GM12878 (cell line): Measurements from ENCODE around the gene PPP1R14D. TPM values are rescaled to one million over a fixed set of nuclear protein-coding genes. Genes with fewer than 3 reads are reported as not detected.

Experiments used
- ATAC-seq: fragments of 200-7000 bp; cut with Tn5 transposase; 3 replicates; pipeline ENCODE4 v1.9.1; 2020; ENCODE audit warnings: mild to moderate bottlenecking, moderate library complexity
- BruUV-seq: library from RNA; stranded (reverse); fragments of 400-500 nt; replicated peaks from 2 replicates; lab custom pipeline; 2021; lab: Mats Ljungman, UMichigan
- CTCF ChIA-PET: fragments of 300-600 bp; sonication (Branson Sonifier 250); formaldehyde crosslinking; extraction: SDS; loops from one replicate; lab custom pipeline; 2021; ENCODE audit warnings: inconsistent platforms; lab: Yijun Ruan, JAX
- POLR2A ChIA-PET: fragments of 350-600 bp; formaldehyde crosslinking; extraction: SDS; loops from one replicate; lab custom pipeline; 2021; ENCODE audit warnings: inconsistent platforms; lab: Charles Lee
- RAD21 ChIA-PET: fragments of 300-600 bp; sonication (Branson Sonifier 250); formaldehyde crosslinking; loops from one replicate; lab custom pipeline; 2023; ENCODE audit warnings: antibody characterized with exemption; ENCODE audit not compliant: unreplicated experiment; lab: Charles Lee
- SMC1A ChIA-PET: fragments of 300-600 bp; sonication (Branson Sonifier 250); formaldehyde crosslinking; loops from one replicate; lab custom pipeline; 2023; ENCODE audit not compliant: unreplicated experiment, uncharacterized antibody; lab: Charles Lee
- DNase-seq: peaks from one replicate; pipeline ENCODE4 v3.0.0-alpha.2; 2011; ENCODE audit warnings: low read depth, low spot score
- FAIRE-seq: peaks from 3 replicates; lab custom pipeline; 2011; peaks lifted over from hg19 to GRCh38; lab: Jason Lieb, UNC
- H2AFZ ChIP-seq: 2 replicates; pipeline ENCODE4 v1.6.0; 2011; ENCODE audit warnings: low read depth, low read length, control low read depth; ENCODE audit not compliant: control insufficient read depth
- H3K27ac ChIP-seq: 2 replicates; pipeline ENCODE4 v1.5.1; 2011; ENCODE audit warnings: control low read depth; ENCODE audit not compliant: control insufficient read depth, insufficient read depth
- H3K27me3 ChIP-seq, 2 experiments: replicated peaks in 1 of 2; 2 replicates each; pipeline versions ENCODE4 v1.6.0 to v1.6.1; 2011; ENCODE audit warnings: low read length in 1 of 2; ENCODE audit not compliant: control insufficient read depth in 2 of 2, insufficient read depth in 2 of 2
- H3K36me3 ChIP-seq, 2 experiments: 2 replicates each; pipeline ENCODE4 v1.5.1; 2011; ENCODE audit warnings: low read length in 1 of 2; ENCODE audit not compliant: control insufficient read depth in 2 of 2, insufficient read depth in 2 of 2
- H3K4me1 ChIP-seq: 2 replicates; pipeline ENCODE4 v1.6.1; 2011; ENCODE audit warnings: mild to moderate bottlenecking, low read length, moderate library complexity, mixed read lengths; ENCODE audit not compliant: control insufficient read depth, insufficient read depth
- H3K4me2 ChIP-seq: 2 replicates; pipeline ENCODE4 v1.6.0; 2011; ENCODE audit warnings: control low read depth; ENCODE audit not compliant: control insufficient read depth, insufficient read depth
- H3K4me3 ChIP-seq: fragments of 200-600 bp; sonication (generic); 2 replicates; pipeline ENCODE4 v1.5.1; 2016
- H3K79me2 ChIP-seq: 2 replicates; pipeline ENCODE4 v1.6.0; 2011; ENCODE audit warnings: low read length; ENCODE audit not compliant: control insufficient read depth, insufficient read depth
- H3K9ac ChIP-seq: 2 replicates; pipeline ENCODE4 v1.8.0; 2011; ENCODE audit warnings: low read length, control low read depth, mixed read lengths; ENCODE audit not compliant: control insufficient read depth, insufficient read depth
- H3K9me3 ChIP-seq: replicated peaks from 3 replicates; pipeline ENCODE4 v1.5.1; 2011; ENCODE audit warnings: mild to moderate bottlenecking, low read length; ENCODE audit not compliant: control insufficient read depth, insufficient read depth
- H4K20me1 ChIP-seq: 2 replicates; pipeline ENCODE4 v1.6.0; 2011; ENCODE audit not compliant: control insufficient read depth, insufficient read depth
- BCLAF1 ChIP-seq: fragments of 450-650 bp; IDR thresholded peaks from 2 replicates; pipeline ENCODE4 v1.6.1; 2017; ENCODE audit warnings: antibody characterized with exemption, mild to moderate bottlenecking, moderate library complexity
- HSF1 ChIP-seq: fragments of 150-350 bp; IDR thresholded peaks from 2 replicates; pipeline ENCODE4 v1.6.1; 2014; ENCODE audit warnings: mild to moderate bottlenecking, low read depth, low read length
- IKZF2 ChIP-seq, 2 experiments: fragments of 450-650 bp; IDR thresholded peaks; 2 replicates each; pipeline ENCODE4 v1.6.1; 2017; ENCODE audit warnings: mild to moderate bottlenecking in 2 of 2, moderate library complexity in 2 of 2
- MYC ChIP-seq: IDR thresholded peaks from 2 replicates; pipeline ENCODE4 v1.6.1; 2011; ENCODE audit warnings: mild to moderate bottlenecking, low read length, moderate library complexity, inconsistent platforms; ENCODE audit not compliant: insufficient read depth, insufficient replicate concordance, insufficient read length, severe bottlenecking
- PBX3 ChIP-seq: IDR thresholded peaks from 2 replicates; pipeline ENCODE4 v1.6.1; 2011; ENCODE audit warnings: mild to moderate bottlenecking, low read depth, low read length, moderate library complexity; ENCODE audit not compliant: insufficient replicate concordance
- RBBP5 ChIP-seq: fragments of 200-600 bp; sonication (generic); conservative IDR thresholded peaks from 2 replicates; pipeline ENCODE4 v1.6.1; 2016
- SREBF1 ChIP-seq: IDR thresholded peaks from 2 replicates; pipeline ENCODE4 v1.6.1; 2012; ENCODE audit warnings: mild to moderate bottlenecking, low read length
- STAT3 ChIP-seq: IDR thresholded peaks from 2 replicates; pipeline ENCODE4 v1.6.1; 2011; ENCODE audit warnings: low read depth, low read length, improper control_type of control experiment
- TBL1XR1 ChIP-seq: IDR thresholded peaks from 2 replicates; pipeline ENCODE4 v1.6.1; 2012; ENCODE audit warnings: low read depth, low read length, improper control_type of control experiment
- ZNF207 ChIP-seq: fragments of 450-650 bp; IDR thresholded peaks from 2 replicates; pipeline ENCODE4 v1.6.1; 2014; ENCODE audit warnings: antibody characterized with exemption, mild to moderate bottlenecking, borderline replicate concordance
- ZZZ3 ChIP-seq: IDR thresholded peaks from 2 replicates; pipeline ENCODE4 v1.6.1; 2011; ENCODE audit warnings: low read depth; ENCODE audit not compliant: control insufficient read depth, insufficient read length
- WGBS: methylation state at CpG from one replicate; pipeline ENCODE4 v1.1.6; 2016; ENCODE audit warnings: low lambda C conversion rate; ENCODE audit not compliant: insufficient replicate concordance, insufficient coverage; ENCODE audit errors: missing lambda C conversion rate; 5-methylcytosine and 5-hydroxymethylcytosine counted together
- in situ Hi-C: fragments of 300-500 bp; cut with MboI; formaldehyde crosslinking; loops from 9 replicates; pipeline ENCODE4 v1.14.3; 2018; ENCODE audit warnings: mixed read lengths
- intact Hi-C: fragments of 100-400 bp; cut with micrococcal nuclease; formaldehyde crosslinking; loops from one replicate; pipeline ENCODE4 v1.14.2; 2022; ENCODE audit not compliant: unreplicated experiment
- polyA plus RNA-seq, 11 experiments: library from polyadenylated mRNA; depleted of rRNA in 4 of 11; unstranded in 6 of 11; stranded (reverse) in 5 of 11; fragments of >200 nt; fragmentation: Nextera tagmentation in 4 of 11; fragmentation: Illumina TruSeq in 1 of 11; extraction: Ambion mirVana in 4 of 11; extraction: Trizol in 1 of 11; gene quantifications; 1 replicate in 1 of 11; 2 replicates in 10 of 11; pipeline versions ENCODE4 v1.2.1 to v1.2.3, GENCODE V29; 2011 to 2016; ENCODE audit warnings: inconsistent platforms in 2 of 11, missing spikeins in 2 of 11, low read depth in 1 of 11
- total RNA-seq, 4 experiments: library from RNA; depleted of rRNA in 3 of 4; stranded (reverse); fragments of >200 nt in 3 of 4; fragmentation: Illumina TruSeq in 1 of 4; extraction: Trizol in 1 of 4; gene quantifications; 2 replicates each; pipeline versions ENCODE4 v1.2.1 to v1.2.3, GENCODE V29; 2013 to 2021

Gene PPP1R14D
- total and polyA plus RNA-seq, 10 of the 15 experiments (the other 5 are each of a cell fraction or from before 2014, with no cell fraction given), result 0.10 TPM; not detected in 9

- ATAC-seq, result no peak
- peaks cover 0 to 4% of the 10 kb centered on the region in 2 experiments; a peak in 2 of 4 replicates for H3K36me3 ChIP-seq
- FAIRE-seq, result no peak
- ChIA-PET POLR2A (interaction anchor here (1.1 kb wide), 1 partner anchor 77 kb away, joined by 4 read pairs; no protein-coding TSS in a partner anchor), SMC1A (interaction anchor here (0.7 to 0.8 kb wide), 2 partner anchors 79 to 561 kb away, joined by 3 read pairs; no protein-coding TSS in a partner anchor), RAD21 (no interaction called here), CTCF (no interaction called here)
- H3K79me2 ChIP-seq, result no peaks in the 10 kb centered on the region
- H3K27ac ChIP-seq, result no peak overlapping the region
- TF ChIP-seq RBBP5, result no peak
- TF ChIP-seq BCLAF1, result no peak
- no peak for TF ChIP-seq ZNF207
- TF ChIP-seq HSF1, result no peak
- no peak for TF ChIP-seq TBL1XR1
- no peak for TF ChIP-seq ZZZ3
- TF ChIP-seq IKZF2 (IDR thresholded peaks at IDR 0.05), result no peak
- no peak for TF ChIP-seq SREBF1
- no peak for TF ChIP-seq STAT3
- no peak for TF ChIP-seq PBX3
- no peak for TF ChIP-seq MYC
- no peak for DNase-seq
- in situ Hi-C loops, result no loop called here
- no peak overlapping the region for H3K9ac ChIP-seq
- BruUV-seq, result no TSS peak
- no peak overlapping the region for H3K4me2 ChIP-seq
- H3K4me1 ChIP-seq, result no peaks in the 10 kb centered on the region
- no peak overlapping the region for H2AFZ ChIP-seq
- WGBS, result 47% methylated on average over 7 of the region's 7 CpGs
- intact Hi-C loops, result no loop called here
- no peaks in the 10 kb centered on the region for H3K27me3 ChIP-seq
- H3K9me3 ChIP-seq, result no peaks in the 10 kb centered on the region
- H4K20me1 ChIP-seq, result no peaks in the 10 kb centered on the region
- no peak overlapping the region for H3K4me3 ChIP-seq
Observed at GRCh38 chr15:40819048-40819447, 9.5 kb downstream of the PPP1R14D start.
